K562 (cell line): Measurements from ENCODE around the gene LIPT2. TPM values are rescaled to one million over a fixed set of nuclear protein-coding genes. Genes with fewer than 3 reads are reported as not detected.

Experiments
- DNMT1 ChIP-seq: fragments of 450-650 bp; IDR thresholded peaks from 2 replicates; pipeline ENCODE4 v1.6.1; 2016; ENCODE audit warnings: antibody characterized with exemption, mild to moderate bottlenecking
- E2F6 ChIP-seq, 2 experiments: IDR thresholded peaks; 2 replicates each; pipeline ENCODE4 v1.6.1; 2011; ENCODE audit warnings: borderline replicate concordance in 1 of 2, control low read depth in 1 of 2, low read depth in 1 of 2, low read length in 1 of 2, mild to moderate bottlenecking in 1 of 2, mixed read lengths in 1 of 2, moderate library complexity in 1 of 2; ENCODE audit not compliant: insufficient read depth in 1 of 2, insufficient read length in 1 of 2, poor library complexity in 1 of 2, severe bottlenecking in 1 of 2; ENCODE audit errors: extremely low read depth in 1 of 2
- FOSL1 ChIP-seq: fragments of 200-800 bp; sonication (Bioruptor generic); conservative IDR thresholded peaks from 2 replicates; pipeline ENCODE4 v1.6.1; 2016; ENCODE audit warnings: missing genetic modification characterization, missing compliant biosample characterization
- GTF2F1 ChIP-seq: IDR thresholded peaks from 2 replicates; pipeline ENCODE4 v1.6.1; 2011; ENCODE audit warnings: low read depth, low read length, improper control_type of control experiment
- JUND ChIP-seq, 2 experiments: IDR thresholded peaks; 2 replicates in 1 of 2; 3 replicates in 1 of 2; pipeline ENCODE4 v1.6.1; 2011; ENCODE audit warnings: borderline replicate concordance in 2 of 2, low read depth in 2 of 2, low read length in 2 of 2, improper control_type of control experiment in 1 of 2, missing biosample characterization in 1 of 2, missing genetic modification characterization in 1 of 2, missing genetic modification reagents in 1 of 2
- KDM5B ChIP-seq: fragments of 200-600 bp; sonication (generic); IDR thresholded peaks from 2 replicates; pipeline ENCODE4 v1.6.1; 2012; ENCODE audit warnings: low read depth, mild to moderate bottlenecking, moderate library complexity, low read length, control low read depth, inconsistent platforms; ENCODE audit not compliant: insufficient replicate concordance
- MAZ ChIP-seq, 2 experiments: fragments of 450-650 bp in 1 of 2; sonication (generic) in 1 of 2; formaldehyde crosslinking; IDR thresholded peaks in 1 of 2; conservative IDR thresholded peaks in 1 of 2; 2 replicates each; pipeline versions ENCODE4 v1.4.0 to v1.5.0; 2020; ENCODE audit warnings: mild to moderate bottlenecking in 1 of 2, missing genetic modification reagents in 1 of 2
- MED1 ChIP-seq: sonication (generic); formaldehyde crosslinking; IDR thresholded peaks from 2 replicates; pipeline ENCODE4 v1.8.1; 2023; ENCODE audit warnings: missing genetic modification reagents, borderline replicate concordance
- NKRF ChIP-seq: fragments of 450-650 bp; IDR thresholded peaks from 2 replicates; pipeline ENCODE4 v1.6.1; 2016; ENCODE audit warnings: borderline replicate concordance
- NR3C1 ChIP-seq: sonication (generic); formaldehyde crosslinking; IDR thresholded peaks from 2 replicates; pipeline ENCODE4 v1.8.1; 2022; ENCODE audit warnings: missing genetic modification reagents
- RAD21 ChIP-seq, 2 experiments: fragments of 250-450 bp in 1 of 2; fragments of 450-650 bp in 1 of 2; sonication (Bioruptor Pico) in 1 of 2; formaldehyde crosslinking in 1 of 2; IDR thresholded peaks in 1 of 2; conservative IDR thresholded peaks in 1 of 2; 2 replicates each; pipeline versions ENCODE4 v1.4.0 to v1.8.0; 2020 to 2022; ENCODE audit warnings: mild to moderate bottlenecking in 2 of 2, moderate library complexity in 1 of 2
- SP1 ChIP-seq: sonication (generic); formaldehyde crosslinking; IDR thresholded peaks from 2 replicates; pipeline ENCODE4 v1.8.1; 2022; ENCODE audit warnings: mild to moderate bottlenecking, missing genetic modification reagents
- STAG1 ChIP-seq: sonication (generic); formaldehyde crosslinking; IDR thresholded peaks from 2 replicates; pipeline ENCODE4 v1.5.0; 2020; ENCODE audit warnings: missing genetic modification reagents, borderline replicate concordance
- ZHX1 ChIP-seq: fragments of 150-350 bp; conservative IDR thresholded peaks from 2 replicates; pipeline ENCODE4 v1.6.1; 2014; ENCODE audit warnings: low read length
- ZNF134 ChIP-seq: fragments of 250-450 bp; sonication (Bioruptor Pico); conservative IDR thresholded peaks from 2 replicates; pipeline ENCODE4 v1.4.0; 2020
- ZNF280B ChIP-seq: fragments of 250-450 bp; sonication (Bioruptor Pico); IDR thresholded peaks from 2 replicates; pipeline ENCODE4 v1.5.1; 2021; ENCODE audit warnings: mild to moderate bottlenecking
- ZNF740 ChIP-seq, 3 experiments: fragments of 200-800 bp in 1 of 3; sonication (Bioruptor generic) in 1 of 3; sonication (generic) in 1 of 3; formaldehyde crosslinking in 1 of 3; IDR thresholded peaks; 2 replicates each; pipeline versions ENCODE4 v1.6.1 to v1.8.0; 2016 to 2022; ENCODE audit warnings: mild to moderate bottlenecking in 2 of 3, missing compliant biosample characterization in 2 of 3, missing genetic modification characterization in 2 of 3, missing genetic modification reagents in 1 of 3
- polyA plus RNA-seq, 8 experiments: library from polyadenylated mRNA; depleted of rRNA in 4 of 8; stranded (reverse) in 5 of 8; unstranded in 3 of 8; fragments of >200 nt; fragmentation: Nextera tagmentation in 2 of 8; fragmentation: Illumina TruSeq in 1 of 8; extraction: Ambion mirVana in 2 of 8; extraction: Trizol in 1 of 8; gene quantifications; 2 replicates each; pipeline versions ENCODE4 v1.2.1 to v1.2.3, GENCODE V29; 2011 to 2014; ENCODE audit warnings: inconsistent platforms in 1 of 8, missing spikeins in 1 of 8
- total RNA-seq, 7 experiments: library from RNA; depleted of rRNA in 6 of 7; stranded (reverse); fragments of >200 nt in 6 of 7; fragmentation: Illumina TruSeq in 2 of 7; extraction: Trizol in 2 of 7; gene quantifications; 2 replicates each; pipeline versions ENCODE4 v1.2.1 to v1.2.3, GENCODE V29; 2011 to 2021; ENCODE audit warnings: low replicate concordance in 1 of 7

The LIPT2 gene
- total and polyA plus RNA-seq, 9 of the 15 experiments (the other 6 are each of a cell fraction or from before 2014, with no cell fraction given), result 1.00 to 5.2 (median 3.5) TPM

GRCh38 chr11:74449369-74449931 is 44.1 kb downstream of the LIPT2 start (continued):
- TF ChIP-seq ZHX1 (no peak), ZNF280B (CRISPR knock-in tag) (no peak), NR3C1 (no peak), GTF2F1 (no peak), MED1 (no peak), E2F6 (IDR thresholded peaks at IDR 0.05; ENCODE audit: borderline replicate concordance in 1 of 2, extremely low read depth in 1 of 2, insufficient read depth in 1 of 2, insufficient read length in 1 of 2, low read depth in 1 of 2, low read length in 1 of 2, poor library complexity in 1 of 2, severe bottlenecking in 1 of 2) (no peak), ZNF134 (no peak), KDM5B (no peak), RAD21 (CRISPR knock-in tag; conservative IDR thresholded peaks at IDR 0.05 in 1 of 2, IDR thresholded peaks at IDR 0.05 in 1 of 2) (peak; percentile 86 to 94), FOSL1 (no peak), SP1 (CRISPR knock-in tag) (0 out of 2 replicates have a peak, but pooled peaks have one; percentile 37), ZNF740 (CRISPR knock-in tag; IDR thresholded peaks at IDR 0.05) (no peak), ZNF740 (tag; IDR thresholded peaks at IDR 0.05) (no peak), DNMT1 (no peak), MAZ (CRISPR knock-in tag; conservative IDR thresholded peaks at IDR 0.05 in 1 of 2, IDR thresholded peaks at IDR 0.05 in 1 of 2) (no peak), JUND (IDR thresholded peaks at IDR 0.05; ENCODE audit: borderline replicate concordance, low read depth, low read length) (peak; percentile 11; the same call in 1 of the 2 replicates), JUND (tag; IDR thresholded peaks at IDR 0.05; ENCODE audit: borderline replicate concordance, low read depth, low read length) (no peak), STAG1 (CRISPR knock-in tag) (peak; percentile 78; the same call in 1 of the 2 replicates), NKRF (no peak)
